HEK293 (cell line): ENCODE measurements around the gene LY6G6D.

Source experiments
- KLF16 ChIP-seq: fragments of 450-650 bp; formaldehyde crosslinking; IDR thresholded peaks from 2 replicates; pipeline ENCODE4 v1.5.1; 2017; ENCODE audit warnings: missing biosample characterization, missing genetic modification characterization
- TRIM28 ChIP-seq: IDR thresholded peaks from 2 replicates; pipeline ENCODE4 v1.6.1; 2011; ENCODE audit warnings: low read length, control low read depth, borderline replicate concordance
- ZBTB20 ChIP-seq: fragments of 450-650 bp; formaldehyde crosslinking; IDR thresholded peaks from 2 replicates; pipeline ENCODE4 v1.5.1; 2016; ENCODE audit warnings: missing biosample characterization, missing genetic modification characterization
- ZBTB21 ChIP-seq: fragments of 450-650 bp; formaldehyde crosslinking; IDR thresholded peaks from 2 replicates; pipeline ENCODE4 v1.5.1; 2017; ENCODE audit warnings: missing biosample characterization, missing genetic modification characterization
- ZFP37 ChIP-seq: fragments of 450-650 bp; formaldehyde crosslinking; IDR thresholded peaks from 2 replicates; pipeline ENCODE4 v1.5.1; 2016; ENCODE audit warnings: missing biosample characterization, missing genetic modification characterization
- ZIC2 ChIP-seq: fragments of 450-650 bp; formaldehyde crosslinking; IDR thresholded peaks from 2 replicates; pipeline ENCODE4 v1.5.1; 2016; ENCODE audit warnings: missing biosample characterization, missing genetic modification characterization
- ZNF112 ChIP-seq: fragments of 450-650 bp; formaldehyde crosslinking; IDR thresholded peaks from 2 replicates; pipeline ENCODE4 v1.5.0; 2017; ENCODE audit warnings: missing biosample characterization, missing genetic modification characterization
- ZNF174 ChIP-seq: fragments of 450-650 bp; formaldehyde crosslinking; IDR thresholded peaks from 2 replicates; pipeline ENCODE4 v1.5.0; 2017; ENCODE audit warnings: missing biosample characterization, mild to moderate bottlenecking, missing genetic modification characterization
- ZNF2 ChIP-seq: fragments of 450-650 bp; formaldehyde crosslinking; IDR thresholded peaks from 2 replicates; pipeline ENCODE4 v1.5.1; 2016; ENCODE audit warnings: missing biosample characterization, missing genetic modification characterization
- ZNF202 ChIP-seq: fragments of 450-650 bp; formaldehyde crosslinking; IDR thresholded peaks from 2 replicates; pipeline ENCODE4 v1.5.1; 2016; ENCODE audit warnings: missing biosample characterization, missing genetic modification characterization, borderline replicate concordance
- ZNF274 ChIP-seq, 2 experiments: fragments of 200-500 bp in 1 of 2; fragments of 450-650 bp in 1 of 2; sonication (Bioruptor generic) in 1 of 2; formaldehyde crosslinking in 1 of 2; IDR thresholded peaks; 2 replicates each; pipeline versions ENCODE4 v1.5.1 to v1.6.1; 2014 to 2016; ENCODE audit warnings: borderline replicate concordance in 1 of 2, inconsistent platforms in 1 of 2, low read length in 1 of 2, missing biosample characterization in 1 of 2, missing genetic modification characterization in 1 of 2
- ZNF311 ChIP-seq: fragments of 450-650 bp; formaldehyde crosslinking; IDR thresholded peaks from 2 replicates; pipeline ENCODE4 v1.5.1; 2017; ENCODE audit warnings: missing biosample characterization, missing genetic modification characterization, borderline replicate concordance
- ZNF391 ChIP-seq: fragments of 450-650 bp; formaldehyde crosslinking; IDR thresholded peaks from 2 replicates; pipeline ENCODE4 v1.5.1; 2016; ENCODE audit warnings: low read depth, missing biosample characterization, missing genetic modification characterization, borderline replicate concordance
- ZNF423 ChIP-seq: fragments of 450-650 bp; formaldehyde crosslinking; IDR thresholded peaks from 2 replicates; pipeline ENCODE4 v1.5.1; 2016; ENCODE audit warnings: missing biosample characterization, missing genetic modification characterization
- ZNF473 ChIP-seq: fragments of 450-650 bp; formaldehyde crosslinking; IDR thresholded peaks from 2 replicates; pipeline ENCODE4 v1.5.1; 2017; ENCODE audit warnings: missing biosample characterization, missing genetic modification characterization
- ZNF501 ChIP-seq: fragments of 450-650 bp; formaldehyde crosslinking; IDR thresholded peaks from 2 replicates; pipeline ENCODE4 v1.5.1; 2016; ENCODE audit warnings: missing biosample characterization, missing genetic modification characterization
- ZNF544 ChIP-seq: fragments of 450-650 bp; formaldehyde crosslinking; IDR thresholded peaks from 2 replicates; pipeline ENCODE4 v1.5.0; 2017; ENCODE audit warnings: missing biosample characterization, missing genetic modification characterization
- ZNF560 ChIP-seq: fragments of 450-650 bp; formaldehyde crosslinking; IDR thresholded peaks from 2 replicates; pipeline ENCODE4 v1.5.1; 2017; ENCODE audit warnings: missing biosample characterization, missing genetic modification characterization, borderline replicate concordance
- ZNF654 ChIP-seq: fragments of 450-650 bp; formaldehyde crosslinking; IDR thresholded peaks from 2 replicates; pipeline ENCODE4 v1.5.1; 2016; ENCODE audit warnings: low read depth, missing biosample characterization, missing genetic modification characterization
- ZNF658 ChIP-seq: fragments of 450-650 bp; formaldehyde crosslinking; IDR thresholded peaks from 2 replicates; pipeline ENCODE4; 2016; ENCODE audit warnings: missing biosample characterization, missing genetic modification characterization
- ZNF776 ChIP-seq: fragments of 450-650 bp; formaldehyde crosslinking; IDR thresholded peaks from 2 replicates; pipeline ENCODE4 v1.5.0; 2017; ENCODE audit warnings: missing biosample characterization, missing genetic modification characterization, borderline replicate concordance
- ZNF792 ChIP-seq: fragments of 450-650 bp; formaldehyde crosslinking; IDR thresholded peaks from 2 replicates; pipeline ENCODE4 v1.5.1; 2016; ENCODE audit warnings: missing biosample characterization, missing genetic modification characterization
- ZXDB ChIP-seq: fragments of 450-650 bp; formaldehyde crosslinking; IDR thresholded peaks from 2 replicates; pipeline ENCODE4 v1.5.1; 2016; ENCODE audit warnings: missing biosample characterization, missing genetic modification characterization
- TF ChIP-seq, protein P1 (sequence below): fragments of 450-650 bp; formaldehyde crosslinking; IDR thresholded peaks from 2 replicates; pipeline ENCODE4 v1.5.1; 2016; ENCODE audit warnings: missing biosample characterization, missing genetic modification characterization
- TF ChIP-seq, protein P2 (sequence below): fragments of 450-650 bp; formaldehyde crosslinking; IDR thresholded peaks from 2 replicates; pipeline ENCODE4 v1.5.1; 2017; ENCODE audit warnings: missing biosample characterization, missing genetic modification characterization
- TF ChIP-seq, protein P3 (sequence below): fragments of 450-650 bp; formaldehyde crosslinking; IDR thresholded peaks from 2 replicates; pipeline ENCODE4 v1.5.1; 2016; ENCODE audit warnings: missing biosample characterization, missing genetic modification characterization, borderline replicate concordance
- TF ChIP-seq, protein P4 (sequence below): fragments of 450-650 bp; formaldehyde crosslinking; IDR thresholded peaks from 2 replicates; pipeline ENCODE4 v1.5.1; 2016; ENCODE audit warnings: missing biosample characterization, missing genetic modification characterization
- TF ChIP-seq, protein P5 (sequence below): fragments of 450-650 bp; formaldehyde crosslinking; IDR thresholded peaks from 2 replicates; pipeline ENCODE4 v1.5.0; 2017; ENCODE audit warnings: missing biosample characterization, missing genetic modification characterization, borderline replicate concordance

LY6G6D gene

DNA sequence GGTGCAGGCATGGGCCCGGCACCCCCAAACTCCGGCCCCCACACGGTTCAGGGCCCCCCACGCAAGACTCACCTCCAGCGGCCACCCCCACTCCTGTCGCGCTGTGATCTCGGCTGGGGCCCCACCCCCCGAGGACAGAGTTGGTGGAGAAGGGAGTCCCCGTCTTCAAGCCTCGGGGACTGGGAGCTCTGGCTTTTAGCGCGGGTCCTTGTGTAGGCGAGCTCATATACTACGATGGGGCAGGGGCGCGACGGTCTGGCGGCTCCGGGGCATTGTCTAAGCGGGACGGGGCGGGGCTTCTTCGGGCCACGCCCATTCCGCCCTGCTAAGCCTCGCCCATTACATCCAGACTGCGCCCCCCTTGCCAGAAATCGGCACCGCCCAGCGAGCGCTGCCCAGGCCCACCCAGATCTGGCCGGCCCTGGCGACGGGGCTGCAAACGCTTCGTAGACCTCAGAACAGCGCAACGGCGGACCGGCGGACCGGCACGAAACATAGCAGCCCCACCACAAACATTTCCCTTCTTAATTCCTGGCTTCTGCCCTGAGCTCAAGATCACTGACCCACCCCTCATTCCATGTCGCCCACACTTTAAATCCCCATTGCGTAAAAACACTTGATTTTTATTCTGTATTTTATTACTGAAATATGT lies 15.0 kb downstream of the LY6G6D start (continued):
- TF ChIP-seq TRIM28 (no peak), ZNF311 (tag by site-specific recombination) (no peak), ZNF560 (tag by site-specific recombination) (no peak), ZNF792 (tag by site-specific recombination) (no peak), ZBTB20 (peak; percentile 68; the same call in 1 of the 2 replicates), ZNF423 (tag by site-specific recombination) (no peak; the same call in 1 of the 2 replicates), ZNF391 (tag by site-specific recombination) (no peak), ZNF776 (no peak), ZFP37 (tag by site-specific recombination) (peak; percentile 56; the same call in 1 of the 2 replicates), ZNF174 (tag by site-specific recombination) (no peak), ZBTB21 (tag by site-specific recombination) (no peak), ZNF274 (IDR thresholded peaks at IDR 0.05; ENCODE audit: low read length) (no peak), ZNF274 (tag by site-specific recombination; IDR thresholded peaks at IDR 0.05; ENCODE audit: borderline replicate concordance) (no peak), ZIC2 (tag by site-specific recombination) (peak; percentile 52; the same call in 1 of the 2 replicates), ZNF501 (tag by site-specific recombination) (peak; percentile 48; the same call in 1 of the 2 replicates), ZNF2 (tag by site-specific recombination) (no peak; the same call in 1 of the 2 replicates), ZNF654 (tag by site-specific recombination) (no peak), ZXDB (no peak), KLF16 (tag by site-specific recombination) (peak; percentile 5; the same call in 1 of the 2 replicates), ZNF202 (tag by site-specific recombination) (no peak), ZNF544 (tag by site-specific recombination) (no peak), ZNF658 (tag by site-specific recombination) (no peak), ZNF473 (tag by site-specific recombination) (no peak), ZNF112 (no peak)
- TF ChIP-seq, protein P1, sequence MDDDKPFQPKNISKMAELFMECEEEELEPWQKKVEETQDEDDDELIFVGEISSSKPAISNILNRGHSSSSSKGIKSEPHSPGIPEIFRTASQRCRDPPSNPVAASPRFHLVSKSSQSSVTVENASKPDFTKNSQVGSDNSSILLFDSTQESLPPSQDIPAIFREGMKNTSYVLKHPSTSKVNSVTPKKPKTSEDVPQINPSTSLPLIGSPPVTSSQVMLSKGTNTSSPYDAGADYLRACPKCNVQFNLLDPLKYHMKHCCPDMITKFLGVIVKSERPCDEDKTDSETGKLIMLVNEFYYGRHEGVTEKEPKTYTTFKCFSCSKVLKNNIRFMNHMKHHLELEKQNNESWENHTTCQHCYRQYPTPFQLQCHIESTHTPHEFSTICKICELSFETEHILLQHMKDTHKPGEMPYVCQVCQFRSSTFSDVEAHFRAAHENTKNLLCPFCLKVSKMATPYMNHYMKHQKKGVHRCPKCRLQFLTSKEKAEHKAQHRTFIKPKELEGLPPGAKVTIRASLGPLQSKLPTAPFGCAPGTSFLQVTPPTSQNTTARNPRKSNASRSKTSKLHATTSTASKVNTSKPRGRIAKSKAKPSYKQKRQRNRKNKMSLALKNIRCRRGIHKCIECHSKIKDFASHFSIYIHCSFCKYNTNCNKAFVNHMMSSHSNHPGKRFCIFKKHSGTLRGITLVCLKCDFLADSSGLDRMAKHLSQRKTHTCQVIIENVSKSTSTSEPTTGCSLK (tag by site-specific recombination) = no peak
- TF ChIP-seq, protein P2, sequence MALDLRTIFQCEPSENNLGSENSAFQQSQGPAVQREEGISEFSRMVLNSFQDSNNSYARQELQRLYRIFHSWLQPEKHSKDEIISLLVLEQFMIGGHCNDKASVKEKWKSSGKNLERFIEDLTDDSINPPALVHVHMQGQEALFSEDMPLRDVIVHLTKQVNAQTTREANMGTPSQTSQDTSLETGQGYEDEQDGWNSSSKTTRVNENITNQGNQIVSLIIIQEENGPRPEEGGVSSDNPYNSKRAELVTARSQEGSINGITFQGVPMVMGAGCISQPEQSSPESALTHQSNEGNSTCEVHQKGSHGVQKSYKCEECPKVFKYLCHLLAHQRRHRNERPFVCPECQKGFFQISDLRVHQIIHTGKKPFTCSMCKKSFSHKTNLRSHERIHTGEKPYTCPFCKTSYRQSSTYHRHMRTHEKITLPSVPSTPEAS (tag by site-specific recombination) = no peak
- TF ChIP-seq, protein P3, sequence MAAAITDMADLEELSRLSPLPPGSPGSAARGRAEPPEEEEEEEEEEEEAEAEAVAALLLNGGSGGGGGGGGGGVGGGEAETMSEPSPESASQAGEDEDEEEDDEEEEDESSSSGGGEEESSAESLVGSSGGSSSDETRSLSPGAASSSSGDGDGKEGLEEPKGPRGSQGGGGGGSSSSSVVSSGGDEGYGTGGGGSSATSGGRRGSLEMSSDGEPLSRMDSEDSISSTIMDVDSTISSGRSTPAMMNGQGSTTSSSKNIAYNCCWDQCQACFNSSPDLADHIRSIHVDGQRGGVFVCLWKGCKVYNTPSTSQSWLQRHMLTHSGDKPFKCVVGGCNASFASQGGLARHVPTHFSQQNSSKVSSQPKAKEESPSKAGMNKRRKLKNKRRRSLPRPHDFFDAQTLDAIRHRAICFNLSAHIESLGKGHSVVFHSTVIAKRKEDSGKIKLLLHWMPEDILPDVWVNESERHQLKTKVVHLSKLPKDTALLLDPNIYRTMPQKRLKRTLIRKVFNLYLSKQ (tag by site-specific recombination) = no peak
- TF ChIP-seq, protein P4, sequence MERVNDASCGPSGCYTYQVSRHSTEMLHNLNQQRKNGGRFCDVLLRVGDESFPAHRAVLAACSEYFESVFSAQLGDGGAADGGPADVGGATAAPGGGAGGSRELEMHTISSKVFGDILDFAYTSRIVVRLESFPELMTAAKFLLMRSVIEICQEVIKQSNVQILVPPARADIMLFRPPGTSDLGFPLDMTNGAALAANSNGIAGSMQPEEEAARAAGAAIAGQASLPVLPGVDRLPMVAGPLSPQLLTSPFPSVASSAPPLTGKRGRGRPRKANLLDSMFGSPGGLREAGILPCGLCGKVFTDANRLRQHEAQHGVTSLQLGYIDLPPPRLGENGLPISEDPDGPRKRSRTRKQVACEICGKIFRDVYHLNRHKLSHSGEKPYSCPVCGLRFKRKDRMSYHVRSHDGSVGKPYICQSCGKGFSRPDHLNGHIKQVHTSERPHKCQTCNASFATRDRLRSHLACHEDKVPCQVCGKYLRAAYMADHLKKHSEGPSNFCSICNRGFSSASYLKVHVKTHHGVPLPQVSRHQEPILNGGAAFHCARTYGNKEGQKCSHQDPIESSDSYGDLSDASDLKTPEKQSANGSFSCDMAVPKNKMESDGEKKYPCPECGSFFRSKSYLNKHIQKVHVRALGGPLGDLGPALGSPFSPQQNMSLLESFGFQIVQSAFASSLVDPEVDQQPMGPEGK = peak; percentile 82
- TF ChIP-seq, protein P5, sequence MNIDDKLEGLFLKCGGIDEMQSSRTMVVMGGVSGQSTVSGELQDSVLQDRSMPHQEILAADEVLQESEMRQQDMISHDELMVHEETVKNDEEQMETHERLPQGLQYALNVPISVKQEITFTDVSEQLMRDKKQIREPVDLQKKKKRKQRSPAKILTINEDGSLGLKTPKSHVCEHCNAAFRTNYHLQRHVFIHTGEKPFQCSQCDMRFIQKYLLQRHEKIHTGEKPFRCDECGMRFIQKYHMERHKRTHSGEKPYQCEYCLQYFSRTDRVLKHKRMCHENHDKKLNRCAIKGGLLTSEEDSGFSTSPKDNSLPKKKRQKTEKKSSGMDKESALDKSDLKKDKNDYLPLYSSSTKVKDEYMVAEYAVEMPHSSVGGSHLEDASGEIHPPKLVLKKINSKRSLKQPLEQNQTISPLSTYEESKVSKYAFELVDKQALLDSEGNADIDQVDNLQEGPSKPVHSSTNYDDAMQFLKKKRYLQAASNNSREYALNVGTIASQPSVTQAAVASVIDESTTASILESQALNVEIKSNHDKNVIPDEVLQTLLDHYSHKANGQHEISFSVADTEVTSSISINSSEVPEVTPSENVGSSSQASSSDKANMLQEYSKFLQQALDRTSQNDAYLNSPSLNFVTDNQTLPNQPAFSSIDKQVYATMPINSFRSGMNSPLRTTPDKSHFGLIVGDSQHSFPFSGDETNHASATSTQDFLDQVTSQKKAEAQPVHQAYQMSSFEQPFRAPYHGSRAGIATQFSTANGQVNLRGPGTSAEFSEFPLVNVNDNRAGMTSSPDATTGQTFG (tag by site-specific recombination) = no peak
